Esophagus muscularis mucosa (tissue), 4 donors: ENCODE measurements around the gene ARHGEF12. TPM values are rescaled to one million over a fixed set of nuclear protein-coding genes. Genes with fewer than 3 reads are reported as not detected.

Experiments used
- DNase-seq: peaks from one replicate; pipeline ENCODE4 v3.0.0-alpha.2; 2017; ENCODE audit errors: extremely low spot score
- H3K27ac ChIP-seq, 4 donors: fragments of 200-600 bp; sonication (generic); replicated peaks in 1 of 4; 1 replicate in 3 of 4; 2 replicates in 1 of 4; pipeline ENCODE4 v1.5.1; 2016 to 2019; ENCODE audit warnings: mild to moderate bottlenecking in 1 of 4
- H3K27me3 ChIP-seq, 4 donors: fragments of 200-600 bp; sonication (generic); one replicate each; pipeline versions ENCODE4 v1.5.1 to v1.6.0; 2016 to 2019
- H3K36me3 ChIP-seq, 4 donors: fragments of 200-600 bp; sonication (generic); one replicate each; pipeline ENCODE4 v1.5.1; 2016 to 2019
- H3K4me1 ChIP-seq, 4 donors: fragments of 200-600 bp; sonication (generic); one replicate each; pipeline ENCODE4 v1.5.1; 2016 to 2019
- H3K4me3 ChIP-seq, 4 donors: fragments of 200-600 bp; sonication (generic); 1 replicate in 2 of 4; 2 replicates in 2 of 4; pipeline ENCODE4 v1.5.1; 2016 to 2019; ENCODE audit warnings: mild to moderate bottlenecking in 4 of 4, moderate library complexity in 1 of 4
- H3K9me3 ChIP-seq, 4 donors: fragments of 200-600 bp; sonication (generic); 1 replicate in 3 of 4; 2 replicates in 1 of 4; pipeline ENCODE4 v1.5.1; 2016 to 2019
- CTCF ChIP-seq, 3 experiments: fragments of 200-600 bp in 2 of 3; fragments of 450-650 bp in 1 of 3; sonication (generic) in 2 of 3; IDR thresholded peaks; one replicate each; pipeline ENCODE4 v1.5.1; 2017 to 2019; ENCODE audit warnings: antibody characterized with exemption in 3 of 3, mild to moderate bottlenecking in 2 of 3, moderate library complexity in 1 of 3
- EP300 ChIP-seq: sonication (generic); formaldehyde crosslinking; IDR thresholded peaks from one replicate; pipeline ENCODE4 v1.6.1; 2017; ENCODE audit warnings: antibody characterized with exemption
- POLR2A ChIP-seq: fragments of 450-650 bp; IDR thresholded peaks from one replicate; pipeline ENCODE4 v1.6.1; 2017; ENCODE audit warnings: antibody characterized with exemption, moderate library complexity, mild to moderate bottlenecking, low read depth
- POLR2AphosphoS5 ChIP-seq, 2 donors: sonication (generic); formaldehyde crosslinking; IDR thresholded peaks; one replicate each; pipeline ENCODE4 v1.6.1; 2017; ENCODE audit warnings: antibody characterized with exemption in 2 of 2
- WGBS: methylation state at CpG from one replicate; pipeline ENCODE4 v1.1.5; 2018; 5-methylcytosine and 5-hydroxymethylcytosine counted together
- intact Hi-C: fragments of 100-400 bp; cut with DNase I; formaldehyde crosslinking; loops from one replicate; pipeline ENCODE4 v1.15.1; 2023
- total RNA-seq, 4 donors: library from RNA; depleted of rRNA; stranded (reverse); fragments of >200 nt; gene quantifications; one replicate each; pipeline versions ENCODE4 v1.1.0 to v1.2.1, GENCODE V29; 2016

ARHGEF12 gene
- total RNA-seq, 4 donors from 2014 or later, result 89.1 to 118 (median 106) TPM

GRCh38 chr11:120432056-120433018 is 96.1 kb downstream of the ARHGEF12 start:
- WGBS, result 35% methylated on average over 4 of the region's 4 CpGs
- Histone ChIP-seq H3K27ac (peak overlapping the region; percentile 56 to 72 (median 64)), H3K36me3 (peaks cover 0 to 34% (median 16%) of the 10 kb centered on the region in 4 donors), H3K4me1 (peaks cover 13 to 19% (median 18%) of the 10 kb centered on the region in 4 donors), H3K9me3 (no peaks in the 10 kb centered on the region), H3K27me3 (no peaks in the 10 kb centered on the region), H3K4me3 (peak overlapping the region in 1 of 4 donors; percentile 2)
- TF ChIP-seq POLR2AphosphoS5 (IDR thresholded peaks at IDR 0.05) (peak; percentile 28 to 66), EP300 (no peak), POLR2A (no peak)
- intact Hi-C loops, result loop anchor here (2.0 kb wide), 1 partner anchor 98 kb away; no protein-coding TSS in a partner anchor
- no peak for DNase-seq

GRCh38 chr11:120441592-120441991 is 105.4 kb downstream of the ARHGEF12 start:
- Histone ChIP-seq H3K27ac (no peak overlapping the region), H3K4me3 (no peak overlapping the region), H3K9me3 (no peaks in the 10 kb centered on the region), H3K27me3 (no peaks in the 10 kb centered on the region), H3K4me1 (no peaks in the 10 kb centered on the region), H3K36me3 (peaks cover 4 to 90% (median 64%) of the 10 kb centered on the region in 4 donors)
- no peak for DNase-seq
- WGBS, result 87% methylated on average over 5 of the region's 5 CpGs
- no peak for TF ChIP-seq POLR2AphosphoS5 (IDR thresholded peaks at IDR 0.05)
- TF ChIP-seq CTCF (IDR thresholded peaks at IDR 0.05), result no peak
- TF ChIP-seq POLR2A, result no peak
- no peak for TF ChIP-seq EP300
- intact Hi-C loops, result no loop called here

GRCh38 chr11:120442031-120442430 is 105.8 kb downstream of the ARHGEF12 start:
- WGBS, result 89% methylated on average over 3 of the region's 3 CpGs
- Histone ChIP-seq H3K36me3 (peaks cover 4 to 94% (median 68%) of the 10 kb centered on the region in 4 donors), H3K4me3 (no peak overlapping the region), H3K9me3 (no peaks in the 10 kb centered on the region), H3K27ac (no peak overlapping the region), H3K27me3 (no peaks in the 10 kb centered on the region), H3K4me1 (no peaks in the 10 kb centered on the region)
- no peak for TF ChIP-seq POLR2AphosphoS5 (IDR thresholded peaks at IDR 0.05)
- no peak for TF ChIP-seq CTCF (IDR thresholded peaks at IDR 0.05)
- TF ChIP-seq POLR2A, result no peak
- no peak for TF ChIP-seq EP300
- DNase-seq, result no peak
- intact Hi-C loops, result no loop called here

- no peak overlapping the region for H3K4me3 ChIP-seq
- no peaks in the 10 kb centered on the region for H3K9me3 ChIP-seq
- H3K36me3 ChIP-seq, result peaks cover 46 to 100% (median 91%) of the 10 kb centered on the region in 4 donors
- no peaks in the 10 kb centered on the region for H3K27me3 ChIP-seq
- whole genome bisulfite sequencing, result 90% methylated on average over 7 of the region's 7 CpGs
- TF ChIP-seq EP300 (no peak), POLR2A (no peak), POLR2AphosphoS5 (IDR thresholded peaks at IDR 0.05) (no peak), CTCF (IDR thresholded peaks at IDR 0.05) (no peak)
- no peaks in the 10 kb centered on the region for H3K4me1 ChIP-seq
- intact Hi-C loops, result no loop called here
- no peak for DNase-seq
- no peak overlapping the region for H3K27ac ChIP-seq
Observed at GRCh38 chr11:120446802-120447201, 110.6 kb downstream of the ARHGEF12 start.

- peaks cover 58 to 100% (median 94%) of the 10 kb centered on the region in 4 donors for H3K36me3 ChIP-seq
- WGBS, result 89% methylated on average over 3 of the region's 3 CpGs
Observed at GRCh38 chr11:120448240-120448639, 112.0 kb downstream of the ARHGEF12 start.

More at GRCh38 chr11:120448240-120448639, 112.0 kb downstream of the ARHGEF12 start:
- DNase-seq, result no peak
- Histone ChIP-seq H3K4me3 (no peak overlapping the region), H3K4me1 (no peaks in the 10 kb centered on the region), H3K9me3 (no peaks in the 10 kb centered on the region), H3K27me3 (no peaks in the 10 kb centered on the region), H3K27ac (no peak overlapping the region)
- intact Hi-C loops, result no loop called here
- TF ChIP-seq CTCF (IDR thresholded peaks at IDR 0.05) (no peak), POLR2A (no peak), POLR2AphosphoS5 (IDR thresholded peaks at IDR 0.05) (no peak), EP300 (no peak)
